CD4-positive, alpha-beta memory T cell (primary cell): Measurements from ENCODE around the gene INMT. TPM values are rescaled to one million over a fixed set of nuclear protein-coding genes. Genes with fewer than 3 reads are reported as not detected.

Source experiments
- CTCF ChIA-PET: fragments of 350-600 bp; sonication (Branson Sonifier 250); formaldehyde crosslinking; loops from one replicate; lab custom pipeline; 2021; ENCODE audit warnings: inconsistent platforms; ENCODE audit not compliant: partially characterized antibody; lab: Charles Lee
- POLR2A ChIA-PET: fragments of 350-600 bp; sonication (Branson Sonifier 250); formaldehyde crosslinking; loops from one replicate; lab custom pipeline; 2021; ENCODE audit not compliant: partially characterized antibody; lab: Charles Lee
- DNase-seq, 5 donors: peaks; one replicate each; pipeline versions ENCODE4 v3.0.0 to v3.0.0-alpha.2; 2020 to 2022; ENCODE audit warnings: mixed read lengths in 1 of 5
- H3K27ac ChIP-seq: one replicate; pipeline ENCODE4 v1.7.0; 2013; ENCODE audit warnings: low read depth, low read length
- H3K27me3 ChIP-seq: 2 replicates; pipeline ENCODE4 v1.7.0; 2013; ENCODE audit warnings: mild to moderate bottlenecking, low read length, moderate library complexity; ENCODE audit not compliant: insufficient read depth
- H3K36me3 ChIP-seq: 2 replicates; pipeline ENCODE4 v1.7.0; 2013; ENCODE audit warnings: mild to moderate bottlenecking, low read length, moderate library complexity; ENCODE audit not compliant: insufficient read depth
- H3K4me1 ChIP-seq: 2 replicates; pipeline ENCODE4 v1.7.0; 2013; ENCODE audit warnings: mild to moderate bottlenecking, low read length, moderate library complexity; ENCODE audit not compliant: insufficient read depth
- H3K4me3 ChIP-seq, 2 donors: one replicate each; pipeline ENCODE4 v1.7.0; 2013; ENCODE audit warnings: low read length in 2 of 2, mild to moderate bottlenecking in 1 of 2
- H3K9me3 ChIP-seq, 2 donors: one replicate each; pipeline ENCODE4 v1.7.0; 2013; ENCODE audit warnings: low read length in 2 of 2, control low read depth in 1 of 2; ENCODE audit not compliant: control insufficient read depth in 1 of 2
- H3K27ac Mint-ChIP-seq, 7 donors: one replicate each; pipeline ENCODE4 v1.8.0; 2020 to 2021; ENCODE audit warnings: mixed read lengths in 7 of 7, mild to moderate bottlenecking in 6 of 7, inconsistent platforms in 3 of 7, moderate library complexity in 3 of 7
- H3K27me3 Mint-ChIP-seq, 2 donors: one replicate each; pipeline ENCODE4 v1.8.0; 2020 to 2021; ENCODE audit warnings: mixed read lengths in 2 of 2
- H3K36me3 Mint-ChIP-seq, 2 donors: one replicate each; pipeline ENCODE4 v1.8.0; 2020 to 2021; ENCODE audit warnings: mixed read lengths in 2 of 2, inconsistent platforms in 1 of 2, mild to moderate bottlenecking in 1 of 2
- H3K4me1 Mint-ChIP-seq, 4 donors: one replicate each; pipeline ENCODE4 v1.8.0; 2020 to 2021; ENCODE audit warnings: mixed read lengths in 4 of 4, mild to moderate bottlenecking in 1 of 4
- H3K4me3 Mint-ChIP-seq, 8 donors: one replicate each; pipeline ENCODE4 v1.8.0; 2020 to 2021; ENCODE audit warnings: mixed read lengths in 8 of 8, mild to moderate bottlenecking in 7 of 8, moderate library complexity in 6 of 8, inconsistent platforms in 3 of 8
- H3K9me3 Mint-ChIP-seq, 8 donors: one replicate each; pipeline ENCODE4 v1.8.0; 2020 to 2021; ENCODE audit warnings: mixed read lengths in 8 of 8, mild to moderate bottlenecking in 5 of 8, inconsistent platforms in 3 of 8, moderate library complexity in 1 of 8
- intact Hi-C: fragments of 100-400 bp; cut with micrococcal nuclease; formaldehyde crosslinking; loops from one replicate; pipeline ENCODE4 v1.15.1; 2023
- polyA plus RNA-seq, 2 donors: library from polyadenylated mRNA; unstranded; fragments of 300-500 nt; fragmentation: Illumina TruSeq; gene quantifications; one replicate each; pipeline ENCODE4 v1.2.3, GENCODE V29; 2021
- total RNA-seq, 2 experiments: library from RNA; stranded (reverse); gene quantifications; one replicate each; pipeline ENCODE4 v1.2.3, GENCODE V29; 2021

The INMT gene
- total and polyA plus RNA-seq, 4 experiments from 2014 or later = 0.22 to 1.2 (median 0.82) TPM

DNA sequence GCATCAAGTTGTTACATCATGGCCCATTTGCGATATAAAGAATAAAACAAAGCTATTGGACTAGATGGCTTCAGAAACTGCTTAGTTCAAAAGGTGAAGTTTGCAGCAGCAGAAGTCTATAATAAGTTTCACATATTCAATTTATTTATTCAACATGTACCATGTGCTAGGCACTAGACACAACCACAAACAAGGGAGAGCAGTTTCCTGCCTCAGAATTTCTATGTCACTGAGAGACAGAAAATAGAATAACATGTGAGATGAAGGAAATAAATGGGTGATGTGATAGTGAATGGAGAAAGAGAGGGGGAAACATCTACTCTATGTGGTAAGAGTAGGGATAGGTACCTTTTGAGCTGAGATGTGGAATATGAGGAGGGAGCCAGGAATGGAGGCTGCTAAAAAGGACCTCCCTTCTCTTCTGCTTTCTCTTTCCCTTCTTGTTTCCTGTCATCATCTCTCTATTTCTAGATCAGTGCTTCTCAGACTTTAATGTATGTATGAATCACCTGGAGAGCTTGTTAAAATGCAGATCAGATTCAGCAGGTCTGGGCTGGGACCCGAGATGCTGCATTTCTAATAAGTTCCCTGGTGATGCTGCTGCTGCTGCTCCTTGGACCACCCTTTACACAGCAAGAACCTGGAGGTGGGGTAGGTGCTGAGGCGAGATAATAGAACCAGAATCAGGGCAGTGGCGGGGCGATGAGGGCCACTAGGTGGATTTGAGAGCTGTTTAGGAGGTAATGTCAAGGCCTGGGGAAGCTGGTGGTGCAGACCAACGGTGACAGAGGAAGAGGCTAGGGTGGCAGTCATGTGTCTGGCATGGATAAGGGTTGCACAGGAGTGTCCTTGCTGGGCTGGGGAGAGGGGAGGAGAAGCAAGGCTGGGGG is 13.7 kb upstream of the INMT start:
- H3K4me1 Mint-ChIP-seq = peaks cover 25 to 44% (median 32%) of the 10 kb centered on the region in 4 donors
- POLR2A ChIA-PET = interaction anchor here (1.0 to 6.4 kb wide), 10 partner anchors 11 to 260 kb away, joined by 3 to 139 read pairs (median 6); partner anchors contain the start of genes GARS1 and NOD1
- peak overlapping the region; percentile 19 for H3K27ac ChIP-seq
- no peak overlapping the region for H3K4me3 ChIP-seq
- H3K4me3 Mint-ChIP-seq = peak overlapping the region; percentile 7 to 76 (median 71)
- H3K4me1 ChIP-seq = peaks cover 43% of the 10 kb centered on the region
- no peaks in the 10 kb centered on the region for H3K36me3 ChIP-seq
- H3K27me3 ChIP-seq = no peaks in the 10 kb centered on the region
- intact Hi-C loops = loop anchor here (1.0 kb wide), 1 partner anchor 11 kb away; no protein-coding TSS in a partner anchor
- H3K27me3 Mint-ChIP-seq = no peaks in the 10 kb centered on the region
- H3K9me3 Mint-ChIP-seq = peaks cover 0 to 2% (median 0%) of the 10 kb centered on the region in 8 donors
- CTCF ChIA-PET = interaction anchor here (0.7 to 10.0 kb wide), 15 partner anchors 10 to 228 kb away, joined by 3 to 341 read pairs (median 17); partner anchors contain the start of genes CRHR2 and INMT
- no peaks in the 10 kb centered on the region for H3K9me3 ChIP-seq
- peak in 4 of 5 donors; percentile 12 to 27 (median 18) for DNase-seq
- H3K36me3 Mint-ChIP-seq = no peaks in the 10 kb centered on the region
- H3K27ac Mint-ChIP-seq = peak overlapping the region; percentile 91 to 96 (median 92)

DNA sequence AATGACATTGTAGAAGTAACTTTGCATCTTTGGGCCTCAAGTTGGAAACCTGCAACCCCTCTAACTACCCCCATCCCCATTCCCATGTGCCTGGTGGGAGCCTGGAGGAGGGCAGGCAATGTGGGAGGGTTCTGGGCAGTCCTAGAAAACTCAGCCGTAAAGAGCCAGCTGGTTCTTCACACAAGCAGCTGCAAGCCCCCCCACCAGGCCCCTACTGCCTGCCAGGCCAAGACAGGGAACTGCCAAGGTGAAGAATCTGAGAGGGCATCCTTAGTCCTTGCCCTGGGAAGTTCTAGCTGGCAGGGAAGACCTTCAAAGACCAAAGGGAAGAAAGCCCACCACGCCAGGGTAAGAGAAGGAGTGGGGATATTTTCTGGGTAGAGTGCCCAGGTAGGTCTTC is 12.2 kb upstream of the INMT start:
- no peak overlapping the region for H3K4me3 Mint-ChIP-seq
- H3K27ac Mint-ChIP-seq = no peak overlapping the region
- Histone ChIP-seq H3K4me1 (peaks cover 53% of the 10 kb centered on the region), H3K4me3 (no peak overlapping the region), H3K27me3 (no peaks in the 10 kb centered on the region), H3K9me3 (no peaks in the 10 kb centered on the region), H3K27ac (no peak overlapping the region), H3K36me3 (no peaks in the 10 kb centered on the region)
- CTCF ChIA-PET = interaction anchor here (0.7 to 10.0 kb wide), 41 partner anchors 11 to 560 kb away, joined by 3 to 341 read pairs (median 5); partner anchors contain the start of genes CRHR2 and INMT
- peaks cover 0 to 2% (median 0%) of the 10 kb centered on the region in 8 donors for H3K9me3 Mint-ChIP-seq
- peaks cover 33 to 50% (median 40%) of the 10 kb centered on the region in 4 donors for H3K4me1 Mint-ChIP-seq
- no peaks in the 10 kb centered on the region for H3K36me3 Mint-ChIP-seq
- H3K27me3 Mint-ChIP-seq = no peaks in the 10 kb centered on the region
- intact Hi-C loops = loop anchor here (1.0 to 5.0 kb wide), 5 partner anchors 37 to 229 kb away; partner anchors contain the start of gene CRHR2
- DNase-seq = no peak
- POLR2A ChIA-PET = interaction anchor here (0.6 to 6.4 kb wide), 9 partner anchors 12 to 455 kb away, joined by 3 to 139 read pairs (median 6); partner anchors contain the start of genes CRHR2 and GARS1

DNA sequence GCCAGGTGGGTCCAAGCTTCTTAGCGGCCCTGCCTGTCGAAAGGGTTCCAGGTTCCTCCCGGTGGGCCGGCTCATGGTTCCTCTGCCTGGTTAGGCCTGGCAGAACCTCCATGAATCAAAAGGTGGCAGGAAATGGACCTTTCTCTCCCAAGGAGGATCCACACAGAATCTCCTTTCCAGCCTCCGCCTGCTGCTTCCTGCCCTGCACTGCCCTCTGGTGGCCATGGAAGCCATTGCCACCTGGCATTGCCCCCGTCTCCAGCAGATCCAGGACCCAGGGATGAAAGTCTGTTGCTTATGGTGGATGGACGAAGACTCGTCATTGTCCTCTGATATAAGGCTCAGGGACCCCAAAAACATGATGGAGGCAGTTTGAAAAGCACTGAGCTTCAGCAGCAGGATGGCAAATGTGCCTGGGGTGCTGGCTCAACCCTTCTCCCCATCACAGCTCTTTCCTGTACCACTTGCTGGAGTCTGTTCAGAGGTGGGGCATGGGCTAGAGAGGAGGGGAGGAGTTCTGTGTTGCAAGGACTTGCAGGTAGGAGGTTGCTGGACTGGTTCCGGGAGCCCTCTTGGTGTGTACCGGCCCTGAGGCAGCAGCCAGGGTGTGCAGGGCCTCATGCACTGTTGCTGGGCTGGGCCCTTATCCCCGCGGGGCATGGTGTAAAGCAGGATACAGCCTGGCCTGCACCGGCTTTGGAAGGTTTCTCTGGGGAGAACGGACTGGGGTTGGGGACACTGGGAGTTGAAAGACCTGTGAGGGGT is 11.3 kb upstream of the INMT start:
- Mint-ChIP-seq H3K27ac (peak overlapping the region in 5 of 7 donors; percentile 30 to 60 (median 53)), H3K36me3 (no peaks in the 10 kb centered on the region), H3K9me3 (no peaks in the 10 kb centered on the region), H3K4me1 (peaks cover 31 to 50% (median 39%) of the 10 kb centered on the region in 4 donors), H3K27me3 (no peaks in the 10 kb centered on the region), H3K4me3 (peak overlapping the region in 1 of 8 donors; percentile 50)
- DNase-seq = peak; percentile 60 to 77 (median 67)
- Histone ChIP-seq H3K27ac (no peak overlapping the region), H3K4me1 (peaks cover 53% of the 10 kb centered on the region), H3K27me3 (no peaks in the 10 kb centered on the region), H3K9me3 (no peaks in the 10 kb centered on the region), H3K4me3 (no peak overlapping the region), H3K36me3 (no peaks in the 10 kb centered on the region)
- CTCF ChIA-PET = interaction anchor here (0.7 to 10.0 kb wide), 47 partner anchors 10 to 561 kb away, joined by 3 to 341 read pairs (median 4); partner anchors contain the start of genes CRHR2 and INMT
- intact Hi-C loops = loop anchor here (1.0 to 5.0 kb wide), 5 partner anchors 38 to 230 kb away; partner anchors contain the start of gene CRHR2
- POLR2A ChIA-PET = interaction anchor here (0.6 to 6.4 kb wide), 7 partner anchors 13 to 456 kb away, joined by 3 to 139 read pairs (median 6); partner anchors contain the start of gene CRHR2

DNA sequence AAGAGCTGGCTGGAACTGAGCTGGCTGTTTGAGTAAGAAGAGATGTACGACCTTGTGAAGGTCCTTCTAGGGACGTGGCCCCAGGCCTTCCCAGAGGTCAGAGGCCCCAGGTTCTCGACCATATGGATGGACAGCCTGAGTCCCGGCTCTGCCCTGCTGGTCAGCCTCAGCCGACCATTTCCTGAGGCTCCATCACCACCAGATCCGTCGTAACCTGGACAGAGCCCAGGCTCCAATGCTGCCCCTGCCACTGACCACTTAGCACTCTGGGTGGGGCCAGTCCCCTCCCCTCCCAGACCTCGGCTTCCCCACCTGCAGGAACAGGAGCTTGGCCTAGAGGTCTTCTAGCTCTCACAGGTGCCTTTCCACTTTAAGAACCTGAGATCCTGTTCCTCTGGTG is 10.6 kb upstream of the INMT start:
- Histone ChIP-seq H3K27me3 (no peaks in the 10 kb centered on the region), H3K27ac (no peak overlapping the region), H3K9me3 (no peaks in the 10 kb centered on the region), H3K4me3 (no peak overlapping the region), H3K36me3 (no peaks in the 10 kb centered on the region), H3K4me1 (peaks cover 53% of the 10 kb centered on the region)
- intact Hi-C loops = loop anchor here (5.0 kb wide), 1 partner anchor 114 kb away; no protein-coding TSS in a partner anchor
- ChIA-PET POLR2A (interaction anchor here (5.2 to 6.4 kb wide), 2 partner anchors 14 to 39 kb away, joined by 38 to 139 read pairs; no protein-coding TSS in a partner anchor), CTCF (interaction anchor here (0.7 to 10.0 kb wide), 25 partner anchors 9 to 234 kb away, joined by 3 to 341 read pairs (median 9); partner anchors contain the start of genes CRHR2 and INMT)
- Mint-ChIP-seq H3K9me3 (no peaks in the 10 kb centered on the region), H3K4me3 (no peak overlapping the region), H3K27me3 (no peaks in the 10 kb centered on the region), H3K36me3 (no peaks in the 10 kb centered on the region), H3K4me1 (peaks cover 31 to 50% (median 39%) of the 10 kb centered on the region in 4 donors), H3K27ac (peak overlapping the region in 1 of 7 donors; percentile 53)
- DNase-seq = no peak

DNA sequence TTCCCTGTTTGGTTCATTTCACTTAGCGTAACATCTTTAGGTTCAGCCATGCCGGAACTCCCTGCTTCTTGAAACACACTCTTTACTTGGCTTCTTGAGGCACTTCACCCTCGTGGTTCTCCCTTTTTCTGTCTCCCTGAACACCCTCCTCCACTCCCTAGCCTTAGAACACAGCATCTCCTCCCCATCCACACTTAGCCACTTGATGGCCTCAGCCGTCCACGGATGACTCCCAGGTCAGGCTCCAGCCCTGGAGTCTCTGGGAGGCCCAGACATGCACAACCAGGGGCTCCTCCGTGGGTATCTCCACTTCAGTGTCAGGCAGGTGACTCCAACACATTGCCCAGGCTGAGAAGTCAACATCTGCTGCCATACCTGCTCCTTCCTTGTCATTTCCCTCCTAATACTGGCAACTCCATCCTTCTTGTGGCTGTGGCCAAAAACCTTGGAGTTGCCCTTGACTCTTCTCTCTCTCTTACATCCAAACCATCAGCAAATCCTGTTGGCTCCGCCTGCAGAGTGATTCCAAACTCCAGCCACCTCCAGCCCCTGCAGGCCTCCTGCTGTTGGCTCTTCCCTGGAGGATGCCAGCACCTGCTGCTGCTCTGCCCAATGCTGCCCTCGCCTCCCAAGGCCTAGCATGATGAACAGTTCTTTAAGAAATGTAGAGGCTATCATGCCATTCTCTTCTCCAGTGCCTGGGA is 8.4 kb upstream of the INMT start:
- Histone ChIP-seq H3K27ac (no peak overlapping the region), H3K27me3 (no peaks in the 10 kb centered on the region), H3K4me1 (peaks cover 34% of the 10 kb centered on the region), H3K4me3 (no peak overlapping the region), H3K9me3 (no peaks in the 10 kb centered on the region), H3K36me3 (no peaks in the 10 kb centered on the region)
- intact Hi-C loops = loop anchor here (5.0 kb wide), 1 partner anchor 116 kb away; no protein-coding TSS in a partner anchor
- no peaks in the 10 kb centered on the region for H3K9me3 Mint-ChIP-seq
- DNase-seq = no peak
- no peaks in the 10 kb centered on the region for H3K36me3 Mint-ChIP-seq
- H3K4me1 Mint-ChIP-seq = peaks cover 19 to 34% (median 24%) of the 10 kb centered on the region in 4 donors
- H3K4me3 Mint-ChIP-seq = no peak overlapping the region
- POLR2A ChIA-PET = interaction anchor here (6.4 kb wide), 1 partner anchor 16 kb away, joined by 139 read pairs; no protein-coding TSS in a partner anchor
- H3K27ac Mint-ChIP-seq = peak overlapping the region in 2 of 7 donors; percentile 48 to 52
- CTCF ChIA-PET = interaction anchor here (10.0 kb wide), 1 partner anchor 40 kb away, joined by 341 read pairs; no protein-coding TSS in a partner anchor
- no peaks in the 10 kb centered on the region for H3K27me3 Mint-ChIP-seq

DNA sequence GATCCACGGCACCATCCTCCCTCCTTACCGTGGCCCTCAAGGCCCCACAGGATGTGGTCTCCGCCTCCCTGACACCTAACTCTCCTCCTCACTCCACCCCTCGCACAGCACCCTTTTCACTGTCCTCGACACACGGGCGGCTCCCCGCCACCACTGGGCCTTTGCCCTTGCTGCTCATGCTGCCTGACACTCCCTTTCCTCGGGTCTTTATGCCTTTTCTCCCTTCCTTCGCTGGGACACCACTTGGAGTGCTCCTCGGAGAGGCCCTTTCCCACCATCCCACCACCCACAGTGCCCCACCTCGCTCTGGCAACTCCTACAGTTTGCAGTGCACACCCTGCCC is 7.9 kb upstream of the INMT start:
- H3K27ac ChIP-seq = no peak overlapping the region
- peaks cover 14 to 29% (median 19%) of the 10 kb centered on the region in 4 donors for H3K4me1 Mint-ChIP-seq
- H3K9me3 ChIP-seq = no peaks in the 10 kb centered on the region
- no peaks in the 10 kb centered on the region for H3K27me3 Mint-ChIP-seq
- H3K36me3 ChIP-seq = no peaks in the 10 kb centered on the region
- ChIA-PET CTCF (interaction anchor here (1.2 to 1.4 kb wide), 2 partner anchors 17 to 41 kb away, joined by 4 to 7 read pairs; no protein-coding TSS in a partner anchor), POLR2A (no interaction called here)
- no peak for DNase-seq
- no peak overlapping the region for H3K4me3 Mint-ChIP-seq
- peak overlapping the region in 3 of 7 donors; percentile 14 to 52 (median 26) for H3K27ac Mint-ChIP-seq
- no peak overlapping the region for H3K4me3 ChIP-seq
- H3K36me3 Mint-ChIP-seq = no peaks in the 10 kb centered on the region
- H3K9me3 Mint-ChIP-seq = no peaks in the 10 kb centered on the region
- H3K27me3 ChIP-seq = no peaks in the 10 kb centered on the region
- intact Hi-C loops = loop anchor here (5.0 kb wide), 1 partner anchor 117 kb away; no protein-coding TSS in a partner anchor
- H3K4me1 ChIP-seq = peaks cover 29% of the 10 kb centered on the region
